HG03139 (cell line): ENCODE data around the gene DPYSL4.
"Not testable (repeated sequence)": the region's sequence is repeated elsewhere in the genome, so short reads cannot be mapped to it uniquely, and the experiment has no call there.

ENCODE experiments used
- ATAC-seq: cut with Tn5 transposase; IDR thresholded peaks from one replicate; pipeline ENCODE4 v1.9.1; 2021; ENCODE audit not compliant: unreplicated experiment

DPYSL4 gene

GRCh38 chr10:132149271-132149670, 37.5 kb upstream of the DPYSL4 start:
- no peak for ATAC-seq

GRCh38 chr10:132149917-132150316, 36.8 kb upstream of the DPYSL4 start:
- ATAC-seq, result no peak

- no peak for ATAC-seq
Observed at GRCh38 chr10:132150777-132151176, 36.0 kb upstream of the DPYSL4 start.

GRCh38 chr10:132151286-132151950, 35.3 kb upstream of the DPYSL4 start:
- ATAC-seq, result no peak

- no peak for ATAC-seq
Observed at GRCh38 chr10:132151951-132152505, 34.7 kb upstream of the DPYSL4 start.

GRCh38 chr10:132152896-132153580, 33.7 kb upstream of the DPYSL4 start:
- ATAC-seq, result no peak

GRCh38 chr10:132153616-132154217, 33.0 kb upstream of the DPYSL4 start:
- no peak for ATAC-seq

- ATAC-seq, result no peak
Observed at GRCh38 chr10:132154440-132154839, 32.3 kb upstream of the DPYSL4 start.

GRCh38 chr10:132154931-132155330, 31.8 kb upstream of the DPYSL4 start:
- no peak for ATAC-seq

GRCh38 chr10:132155723-132156381, 30.9 kb upstream of the DPYSL4 start:
- ATAC-seq, result no peak

- ATAC-seq, result no peak
Observed at GRCh38 chr10:132156382-132156781, 30.4 kb upstream of the DPYSL4 start.

- ATAC-seq, result no peak
Observed at GRCh38 chr10:132157101-132157500, 29.6 kb upstream of the DPYSL4 start.

- no peak for ATAC-seq
Observed at GRCh38 chr10:132158122-132158741, 28.5 kb upstream of the DPYSL4 start.

GRCh38 chr10:132158823-132159222, 27.9 kb upstream of the DPYSL4 start:
- no peak for ATAC-seq

- ATAC-seq, result not testable (repeated sequence)
Observed at GRCh38 chr10:132159302-132160230, 27.2 kb upstream of the DPYSL4 start.

GRCh38 chr10:132160231-132160630, 26.5 kb upstream of the DPYSL4 start:
- not testable (repeated sequence) for ATAC-seq

GRCh38 chr10:132160834-132161622, 25.7 kb upstream of the DPYSL4 start:
- ATAC-seq, result not testable (repeated sequence)

GRCh38 chr10:132162021-132162531, 24.7 kb upstream of the DPYSL4 start:
- peak; percentile 58 for ATAC-seq
